Heart left ventricle (tissue), 13 donors: ENCODE measurements around the gene HDAC4.

Source experiments
- CTCF ChIP-seq, 12 donors: fragments of 200-600 bp; sonication (generic) in 4 of 12; IDR thresholded peaks; one replicate each; pipeline versions ENCODE4 v1.5.0 to v1.8.0; 2018 to 2022; ENCODE audit warnings: antibody characterized with exemption in 12 of 12, mild to moderate bottlenecking in 5 of 12
- POLR2A ChIP-seq, 2 donors: fragments of 450-650 bp; IDR thresholded peaks; one replicate each; pipeline ENCODE4 v1.6.1; 2017; ENCODE audit warnings: antibody characterized with exemption in 2 of 2, mild to moderate bottlenecking in 2 of 2, moderate library complexity in 2 of 2
- donor health status: ischemic (EF 13 %, LVEDD 7.1; RV severe dilation, severe dysfunction).
- donor health status: DM: no; HTN: yes; CAD: no.
- donor health status: DM: no; HTN: no; CAD: no.
- donor health status: ischemic (EF 25% LVEDD 6.9; RV normal size, moderate dysfunction).
- donor health status: ischemic (EF 25% LVEDD 5.7; RV mildly dilated, moderate dysfunction).
- donor health status: ischemic (EF 35%, LVEDD 5.7; RV mildly dilated, moderate dysfunction).
- donor health status: nonischemic (EF 11% LVEDD 7.7; RV severe dilation, severe dysfunction).
- donor health status: DM: yes; HTN: yes; CAD: no.
- donor health status: PGD.
- donor health status: ischemic (EF 29% LVEDD 5.4; RV normal size, mild dysfunction).
- donor health status: nonischemic (EF 23%, LVEDD 6.1; RV moderate dilation, normal function).

- TF ChIP-seq POLR2A (IDR thresholded peaks at IDR 0.05) = no peak
- TF ChIP-seq CTCF (IDR thresholded peaks at IDR 0.05) = no peak
These were observed 122.5 kb downstream of the HDAC4 start for GRCh38 chr2:239278361-239278760.
